Mammary epithelial cell (primary cell): ENCODE data around the gene PDS5A.

Experiments used
- CTCF ChIP-seq, 2 donors: IDR thresholded peaks in 1 of 2; conservative IDR thresholded peaks in 1 of 2; 2 replicates each; pipeline ENCODE4 v1.5.1; 2011 to 2012; ENCODE audit warnings: inconsistent platforms in 2 of 2, low read length in 2 of 2, mild to moderate bottlenecking in 2 of 2, control low read depth in 1 of 2, low read depth in 1 of 2; ENCODE audit not compliant: insufficient read depth in 1 of 2; ENCODE audit errors: extremely low read depth in 1 of 2
- EZH2 ChIP-seq: IDR thresholded peaks from 2 replicates; pipeline ENCODE4 v1.6.1; 2012; ENCODE audit warnings: low read length, inconsistent platforms, borderline replicate concordance

GRCh38 chr4:39792128-39792527, 185.6 kb downstream of the PDS5A start:
- TF ChIP-seq CTCF (conservative IDR thresholded peaks at IDR 0.05 in 1 of 2, IDR thresholded peaks at IDR 0.05 in 1 of 2; ENCODE audit: extremely low read depth in 1 of 2, insufficient read depth in 1 of 2, low read depth in 1 of 2, low read length in 2 of 2) (no peak), EZH2 (no peak)
